ENCODE measurements around the gene WDR37. TPM values are rescaled to one million over a fixed set of nuclear protein-coding genes. Genes with fewer than 3 reads are reported as not detected.

The WDR37 gene
- total and polyA plus RNA-seq, 9 of the 15 experiments (the other 6 are each of a cell fraction or from before 2014, with no cell fraction given), result 2.3 to 11.6 (median 6.7) TPM

DNA sequence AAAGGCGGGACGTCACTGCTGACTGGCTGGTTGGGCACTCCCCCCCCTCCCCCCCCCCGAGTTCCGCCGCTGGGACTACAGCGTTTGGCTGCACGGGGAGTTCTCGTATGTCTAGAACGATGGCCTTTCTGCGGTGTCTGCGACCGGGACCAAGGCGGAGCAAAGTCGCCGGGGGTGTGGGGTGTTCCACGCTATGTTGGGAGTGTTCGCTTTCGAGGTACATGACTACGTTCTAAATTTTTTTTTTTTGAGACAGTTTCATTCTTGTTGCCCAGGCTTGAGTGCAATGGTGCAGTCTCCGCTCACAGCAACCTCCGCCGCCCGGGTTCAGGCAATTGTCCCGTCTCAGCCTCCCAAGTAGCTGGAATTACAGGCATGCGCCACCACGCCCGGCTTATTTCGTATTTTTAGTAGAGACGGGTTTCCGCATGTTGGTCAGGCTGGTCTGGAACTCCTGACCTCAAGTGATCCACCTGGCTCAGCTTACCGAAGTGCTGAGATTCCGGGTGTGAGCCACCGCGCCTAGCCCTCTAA is 6.7 kb upstream of the WDR37 start (continued):
- TF ChIP-seq, protein P1, sequence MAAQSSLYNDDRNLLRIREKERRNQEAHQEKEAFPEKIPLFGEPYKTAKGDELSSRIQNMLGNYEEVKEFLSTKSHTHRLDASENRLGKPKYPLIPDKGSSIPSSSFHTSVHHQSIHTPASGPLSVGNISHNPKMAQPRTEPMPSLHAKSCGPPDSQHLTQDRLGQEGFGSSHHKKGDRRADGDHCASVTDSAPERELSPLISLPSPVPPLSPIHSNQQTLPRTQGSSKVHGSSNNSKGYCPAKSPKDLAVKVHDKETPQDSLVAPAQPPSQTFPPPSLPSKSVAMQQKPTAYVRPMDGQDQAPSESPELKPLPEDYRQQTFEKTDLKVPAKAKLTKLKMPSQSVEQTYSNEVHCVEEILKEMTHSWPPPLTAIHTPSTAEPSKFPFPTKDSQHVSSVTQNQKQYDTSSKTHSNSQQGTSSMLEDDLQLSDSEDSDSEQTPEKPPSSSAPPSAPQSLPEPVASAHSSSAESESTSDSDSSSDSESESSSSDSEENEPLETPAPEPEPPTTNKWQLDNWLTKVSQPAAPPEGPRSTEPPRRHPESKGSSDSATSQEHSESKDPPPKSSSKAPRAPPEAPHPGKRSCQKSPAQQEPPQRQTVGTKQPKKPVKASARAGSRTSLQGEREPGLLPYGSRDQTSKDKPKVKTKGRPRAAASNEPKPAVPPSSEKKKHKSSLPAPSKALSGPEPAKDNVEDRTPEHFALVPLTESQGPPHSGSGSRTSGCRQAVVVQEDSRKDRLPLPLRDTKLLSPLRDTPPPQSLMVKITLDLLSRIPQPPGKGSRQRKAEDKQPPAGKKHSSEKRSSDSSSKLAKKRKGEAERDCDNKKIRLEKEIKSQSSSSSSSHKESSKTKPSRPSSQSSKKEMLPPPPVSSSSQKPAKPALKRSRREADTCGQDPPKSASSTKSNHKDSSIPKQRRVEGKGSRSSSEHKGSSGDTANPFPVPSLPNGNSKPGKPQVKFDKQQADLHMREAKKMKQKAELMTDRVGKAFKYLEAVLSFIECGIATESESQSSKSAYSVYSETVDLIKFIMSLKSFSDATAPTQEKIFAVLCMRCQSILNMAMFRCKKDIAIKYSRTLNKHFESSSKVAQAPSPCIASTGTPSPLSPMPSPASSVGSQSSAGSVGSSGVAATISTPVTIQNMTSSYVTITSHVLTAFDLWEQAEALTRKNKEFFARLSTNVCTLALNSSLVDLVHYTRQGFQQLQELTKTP (IDR thresholded peaks at IDR 0.05; ENCODE audit: low read depth in 1 of 2, partially characterized antibody in 2 of 2), result no peak
- TF ChIP-seq EZH2 (IDR thresholded peaks at IDR 0.05; ENCODE audit: borderline replicate concordance, low read depth, low read length) (no peak), MYNN (IDR thresholded peaks at IDR 0.05) (0 out of 2 replicates have a peak, but pooled peaks have one; percentile 15), MYNN (CRISPR knock-in tag; IDR thresholded peaks at IDR 0.05) (no peak), ETV5 (CRISPR knock-in tag; IDR thresholded peaks at IDR 0.05; ENCODE audit: low read depth) (peak; percentile 14; the same call in 1 of the 2 replicates), POLR2B (IDR thresholded peaks at IDR 0.05; ENCODE audit: low read depth, partially characterized antibody) (peak; percentile 2), NCOR1 (IDR thresholded peaks at IDR 0.05) (no peak), TRIM28 (IDR thresholded peaks at IDR 0.05) (peak; percentile 56; the same call in 1 of the 2 replicates), ESRRA (IDR thresholded peaks at IDR 0.05; ENCODE audit: borderline replicate concordance, low read depth) (no peak), ZBTB33 (CRISPR knock-in tag; IDR thresholded peaks at IDR 0.05) (no peak), SP2 (IDR thresholded peaks at IDR 0.05; ENCODE audit: extremely low read depth, low read depth, low read length, poor library complexity, severe bottlenecking) (peak; percentile 63)
- TF ChIP-seq, protein P2, sequence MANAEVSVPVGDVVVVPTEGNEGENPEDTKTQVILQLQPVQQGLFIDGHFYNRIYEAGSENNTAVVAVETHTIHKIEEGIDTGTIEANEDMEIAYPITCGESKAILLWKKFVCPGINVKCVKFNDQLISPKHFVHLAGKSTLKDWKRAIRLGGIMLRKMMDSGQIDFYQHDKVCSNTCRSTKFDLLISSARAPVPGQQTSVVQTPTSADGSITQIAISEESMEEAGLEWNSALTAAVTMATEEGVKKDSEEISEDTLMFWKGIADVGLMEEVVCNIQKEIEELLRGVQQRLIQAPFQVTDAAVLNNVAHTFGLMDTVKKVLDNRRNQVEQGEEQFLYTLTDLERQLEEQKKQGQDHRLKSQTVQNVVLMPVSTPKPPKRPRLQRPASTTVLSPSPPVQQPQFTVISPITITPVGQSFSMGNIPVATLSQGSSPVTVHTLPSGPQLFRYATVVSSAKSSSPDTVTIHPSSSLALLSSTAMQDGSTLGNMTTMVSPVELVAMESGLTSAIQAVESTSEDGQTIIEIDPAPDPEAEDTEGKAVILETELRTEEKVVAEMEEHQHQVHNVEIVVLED (CRISPR knock-in tag; IDR thresholded peaks at IDR 0.05), result no peak
- TF ChIP-seq, protein P3, sequence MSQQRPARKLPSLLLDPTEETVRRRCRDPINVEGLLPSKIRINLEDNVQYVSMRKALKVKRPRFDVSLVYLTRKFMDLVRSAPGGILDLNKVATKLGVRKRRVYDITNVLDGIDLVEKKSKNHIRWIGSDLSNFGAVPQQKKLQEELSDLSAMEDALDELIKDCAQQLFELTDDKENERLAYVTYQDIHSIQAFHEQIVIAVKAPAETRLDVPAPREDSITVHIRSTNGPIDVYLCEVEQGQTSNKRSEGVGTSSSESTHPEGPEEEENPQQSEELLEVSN (IDR thresholded peaks at IDR 0.05; ENCODE audit: borderline replicate concordance in 1 of 2, extremely low read depth in 1 of 2, insufficient read depth in 1 of 2, insufficient read length in 1 of 2, low read depth in 1 of 2, low read length in 1 of 2, poor library complexity in 1 of 2, severe bottlenecking in 1 of 2), result no peak
- TF ChIP-seq, protein P4, sequence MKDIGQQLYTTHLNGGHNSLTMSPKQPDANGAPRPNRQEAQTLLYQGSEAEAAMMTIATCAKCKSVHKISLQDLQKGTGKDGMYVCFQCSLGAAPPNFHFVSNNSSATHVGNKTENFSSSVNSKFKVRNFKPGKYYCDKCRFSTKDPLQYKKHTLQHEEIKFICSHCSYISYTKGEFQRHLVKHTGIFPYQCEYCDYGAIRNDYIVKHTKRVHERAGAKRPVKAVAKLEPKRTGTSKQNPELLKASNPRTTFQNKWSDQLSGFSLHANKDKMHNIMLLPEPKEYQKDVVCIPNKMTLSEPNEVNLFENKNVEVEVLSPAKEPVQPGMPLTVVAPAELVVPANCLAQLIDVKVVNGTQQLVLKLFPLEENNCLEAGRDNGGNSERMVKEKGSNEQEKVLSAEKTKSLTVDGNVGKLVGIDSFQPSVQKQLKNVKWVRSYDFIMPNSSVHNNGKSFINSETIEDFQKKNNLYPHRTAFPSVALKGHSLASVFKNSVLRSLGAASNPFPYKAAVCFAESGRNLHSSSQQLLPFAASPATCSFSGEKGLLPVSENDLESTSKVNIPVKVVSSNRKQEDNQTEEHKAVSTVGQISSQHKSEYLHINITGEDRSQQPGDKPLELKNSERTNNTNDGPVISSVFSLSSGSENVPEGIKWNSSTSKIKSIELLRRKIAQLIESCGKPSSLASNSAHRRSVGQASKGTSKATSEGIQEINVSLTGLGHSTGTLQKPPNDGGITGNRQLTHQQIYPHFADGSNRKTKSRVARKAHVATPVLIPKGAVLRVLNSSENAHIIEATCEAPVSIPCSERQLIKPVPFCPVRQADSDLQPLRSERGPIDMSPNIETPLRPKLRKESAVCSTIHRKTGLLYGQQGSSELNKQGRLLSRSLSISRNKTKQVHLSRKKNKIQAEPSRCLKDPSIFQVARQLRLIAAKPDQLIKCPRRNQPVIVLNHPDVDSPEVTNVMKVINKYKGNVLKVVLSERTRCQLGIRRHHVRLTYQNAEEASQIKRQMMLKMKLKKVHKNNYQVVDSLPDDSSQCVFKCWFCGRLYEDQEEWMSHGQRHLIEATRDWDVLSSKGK (CRISPR knock-in tag; IDR thresholded peaks at IDR 0.05), result no peak

Measured in K562 (cell line).